NCI-H2171 treated with DMSO at 0.1 percent for 48 hours (cell line): ENCODE results near the gene ADAMTS12.

Source experiments
- DNase-seq: peaks from one replicate; lab custom pipeline; 2025; lab: John Stamatoyannopoulos, UW

Gene ADAMTS12

GRCh38 chr5:33841891-33842290 is 49.9 kb downstream of the ADAMTS12 start:
- DNase-seq: no peak

- no peak for DNase-seq
Measured at GRCh38 chr5:33840927-33841547, 50.8 kb downstream of the ADAMTS12 start.

DNA sequence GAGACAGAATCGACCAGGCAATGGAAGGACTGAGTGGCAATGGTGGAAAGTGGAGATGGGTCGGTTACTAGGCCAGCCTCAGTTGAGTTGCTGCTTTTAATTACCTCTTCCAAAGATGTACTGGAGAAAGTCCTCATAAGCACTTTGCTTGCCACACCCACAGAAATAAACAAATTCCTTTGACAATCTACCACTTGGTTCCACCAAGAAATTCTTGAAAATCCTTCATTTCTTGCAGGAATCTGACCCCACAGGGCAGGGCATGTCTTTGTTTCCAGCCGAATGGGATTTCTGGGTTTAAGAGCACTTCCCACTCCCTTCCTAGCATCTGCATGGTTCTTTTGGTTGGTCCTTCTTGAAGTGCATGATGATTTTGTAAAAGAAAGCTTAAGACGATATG is 54.5 kb downstream of the ADAMTS12 start:
- DNase-seq: no peak

DNA sequence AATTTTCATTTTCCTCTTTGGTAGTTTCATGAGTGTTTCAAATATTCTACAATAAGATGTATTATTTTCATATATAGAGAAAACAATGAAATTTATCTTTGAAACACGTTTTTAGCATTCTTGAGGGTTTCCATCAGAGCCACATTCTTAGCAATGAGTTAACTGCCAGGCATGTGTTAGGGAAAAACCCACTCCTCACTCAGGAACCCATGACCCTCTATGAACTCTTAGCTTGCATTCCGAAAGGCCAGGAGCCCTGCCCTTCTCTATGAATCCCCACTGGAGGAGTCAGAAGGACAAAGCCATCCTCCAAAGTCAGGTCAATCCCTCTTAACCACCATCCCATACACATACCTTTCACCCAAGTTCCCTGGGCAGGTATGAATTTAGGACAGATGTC is 57.5 kb downstream of the ADAMTS12 start:
- DNase-seq: no peak

DNA sequence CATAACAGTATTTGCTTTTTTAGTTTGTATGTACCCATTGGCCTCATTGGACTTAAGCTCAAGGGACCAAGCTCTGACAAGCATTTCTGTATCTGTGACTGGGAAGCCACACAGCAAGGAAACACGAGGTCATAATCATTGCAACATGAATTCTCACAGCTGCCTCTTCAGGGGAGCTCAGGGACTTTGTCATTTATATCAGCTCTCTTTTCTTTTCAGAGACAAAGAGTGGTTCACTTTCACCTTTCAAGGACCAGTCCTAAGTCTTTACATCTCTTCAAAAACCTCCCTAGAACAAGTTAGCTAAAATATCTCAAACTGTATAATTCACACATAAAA is 58.6 kb downstream of the ADAMTS12 start:
- no peak for DNase-seq

DNA sequence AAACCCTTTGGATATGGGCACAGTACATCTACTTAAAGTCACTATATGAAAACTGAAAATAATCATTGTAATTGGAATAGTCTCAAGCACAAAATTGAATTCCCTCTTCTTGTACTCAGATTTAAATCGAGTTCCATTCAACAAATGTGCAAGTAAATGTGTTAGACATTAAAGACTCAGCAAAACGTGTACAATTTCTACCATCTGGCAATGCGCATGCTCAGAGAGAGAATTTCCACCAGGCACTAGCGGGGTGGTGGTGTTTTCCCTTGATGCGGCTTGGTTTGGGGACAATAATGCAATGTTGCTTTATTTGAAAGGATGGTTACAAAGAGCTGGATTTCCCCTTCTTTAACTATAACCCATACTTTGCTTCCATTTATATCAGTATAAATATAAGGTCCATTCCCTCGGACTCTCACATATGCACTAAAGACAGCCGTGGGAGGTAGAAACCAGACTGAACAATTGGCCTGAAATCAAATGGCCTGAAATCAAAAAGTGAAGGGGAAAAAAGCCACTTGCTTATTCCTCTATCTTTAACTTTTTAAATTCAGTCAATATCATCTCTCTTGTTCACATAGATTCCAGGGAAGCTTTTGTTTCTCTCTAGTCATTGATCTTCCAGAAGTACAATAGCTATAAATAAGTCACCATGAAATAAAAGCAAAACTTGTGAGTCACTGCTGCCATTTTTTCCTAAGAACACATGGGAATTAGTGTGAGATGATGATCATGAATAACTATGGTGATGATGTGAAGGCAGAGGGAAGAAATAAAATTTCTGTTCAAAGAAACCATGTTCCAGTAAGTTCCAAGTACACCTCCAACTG is 59.2 kb downstream of the ADAMTS12 start:
- no peak for DNase-seq

GRCh38 chr5:33831041-33831440 is 60.7 kb downstream of the ADAMTS12 start:
- no peak for DNase-seq

DNA sequence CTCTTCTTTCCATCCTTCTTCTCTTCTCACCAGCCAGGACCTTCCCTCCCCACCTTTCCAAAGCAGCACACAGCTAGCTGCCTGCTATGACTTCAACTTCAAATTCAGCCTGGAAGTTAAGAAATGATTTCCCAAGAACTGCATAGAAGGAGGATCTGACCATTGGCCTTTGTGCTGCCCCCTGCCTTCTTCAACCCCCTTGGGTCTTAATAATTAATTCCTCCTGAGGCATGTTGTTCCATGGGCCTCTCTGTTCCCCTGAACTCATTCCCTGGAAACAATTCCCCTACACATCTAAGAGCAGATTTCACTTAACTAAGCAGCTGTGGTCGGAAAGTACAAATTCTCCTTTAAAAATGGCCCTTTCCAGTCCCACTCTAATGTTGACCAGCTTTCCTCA is 62.4 kb downstream of the ADAMTS12 start:
- no peak for DNase-seq

- DNase-seq: peak; percentile 45
Measured at GRCh38 chr5:33828626-33829308, 63.0 kb downstream of the ADAMTS12 start.

DNA sequence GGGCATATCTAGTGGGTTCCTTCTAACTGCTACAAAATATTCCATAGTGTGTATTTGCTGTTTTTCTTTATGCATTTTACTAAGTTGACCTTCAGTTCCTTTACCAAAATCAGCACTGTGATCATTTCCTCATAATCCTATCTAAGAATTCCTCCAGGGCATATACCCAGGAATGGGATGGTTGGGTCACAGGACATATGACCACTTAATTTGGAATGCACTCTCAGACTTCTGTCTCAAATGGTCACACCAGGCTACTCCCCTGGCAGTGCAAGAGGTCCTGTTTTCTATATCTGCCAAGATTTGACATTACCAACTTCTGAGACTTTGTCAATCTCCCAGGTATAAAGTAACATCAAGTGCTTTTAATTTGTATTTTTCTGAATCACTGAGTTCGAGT is 63.9 kb downstream of the ADAMTS12 start:
- DNase-seq: no peak

DNA sequence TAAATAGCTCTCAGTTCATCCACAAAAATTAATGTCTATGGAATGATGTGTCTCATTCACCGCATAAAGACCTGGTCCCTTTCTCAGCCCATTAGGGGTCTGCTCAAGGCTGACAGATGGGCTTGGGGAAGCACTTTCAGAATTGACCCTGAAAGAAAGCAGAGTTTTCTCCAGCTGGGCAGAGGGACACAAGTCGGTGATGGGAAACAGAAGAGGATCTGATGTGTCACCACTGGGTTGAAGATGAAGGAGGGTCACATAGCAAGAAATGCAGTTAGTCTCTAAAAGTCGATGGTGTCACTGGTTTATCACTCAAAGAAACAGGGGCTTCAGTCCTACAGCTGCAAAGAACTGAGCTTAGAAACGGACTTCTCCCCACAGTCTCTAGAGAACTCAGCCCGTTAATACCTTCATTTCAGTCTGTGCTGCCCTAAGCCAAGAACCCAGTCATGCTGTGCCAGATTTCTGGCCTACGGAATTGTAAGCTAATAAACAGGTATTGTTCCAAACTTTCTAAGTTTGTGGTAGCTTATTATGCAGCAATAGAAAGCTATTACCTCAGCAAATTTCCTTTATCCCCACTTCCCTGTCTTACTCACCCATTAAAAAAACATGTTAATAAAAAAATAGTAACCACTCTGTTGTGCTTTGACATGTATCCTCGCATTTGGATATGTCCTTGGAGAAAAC is 64.6 kb downstream of the ADAMTS12 start:
- no peak for DNase-seq

- DNase-seq: no peak
Measured at GRCh38 chr5:33824516-33825195, 67.1 kb downstream of the ADAMTS12 start.

DNA sequence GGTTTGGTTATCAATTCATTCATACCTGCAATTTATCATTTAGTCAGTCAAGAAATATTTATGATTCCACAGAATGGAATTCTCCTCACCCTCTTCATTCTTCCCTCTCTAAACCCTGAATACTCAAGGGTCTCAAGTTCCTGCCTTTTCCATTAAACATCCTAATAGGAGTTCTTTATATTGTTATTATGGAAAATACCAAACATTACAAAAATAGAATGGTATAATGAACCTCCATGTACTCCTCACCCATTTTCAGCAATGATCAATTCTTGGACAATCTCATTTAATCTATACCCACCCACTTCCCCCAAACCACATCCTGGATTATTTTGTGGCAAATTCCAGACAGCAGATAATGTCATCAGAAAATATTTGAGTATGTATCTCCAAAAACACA is 74.5 kb downstream of the ADAMTS12 start:
- no peak for DNase-seq

GRCh38 chr5:33816791-33817190 is 75.0 kb downstream of the ADAMTS12 start:
- no peak for DNase-seq

DNA sequence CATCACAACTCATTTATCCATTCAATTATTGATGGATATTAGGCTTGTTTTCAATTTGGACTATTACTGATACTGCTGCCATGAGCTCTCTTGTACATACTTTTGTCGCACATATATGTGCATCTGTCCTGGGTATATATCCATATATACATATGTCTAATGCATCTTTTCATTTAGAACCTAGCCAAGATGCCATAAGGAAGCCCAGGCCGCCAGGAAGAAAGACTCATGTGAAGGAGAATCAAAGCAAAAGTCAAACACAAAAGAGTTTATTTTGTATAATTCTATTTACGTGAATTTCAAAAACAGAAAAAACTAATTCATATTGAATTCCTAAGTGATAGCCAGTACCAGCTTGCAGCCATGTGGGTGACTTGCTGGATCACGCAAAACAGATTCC is 79.0 kb downstream of the ADAMTS12 start:
- DNase-seq: no peak

GRCh38 chr5:33810491-33811120 is 81.2 kb downstream of the ADAMTS12 start:
- no peak for DNase-seq

DNA sequence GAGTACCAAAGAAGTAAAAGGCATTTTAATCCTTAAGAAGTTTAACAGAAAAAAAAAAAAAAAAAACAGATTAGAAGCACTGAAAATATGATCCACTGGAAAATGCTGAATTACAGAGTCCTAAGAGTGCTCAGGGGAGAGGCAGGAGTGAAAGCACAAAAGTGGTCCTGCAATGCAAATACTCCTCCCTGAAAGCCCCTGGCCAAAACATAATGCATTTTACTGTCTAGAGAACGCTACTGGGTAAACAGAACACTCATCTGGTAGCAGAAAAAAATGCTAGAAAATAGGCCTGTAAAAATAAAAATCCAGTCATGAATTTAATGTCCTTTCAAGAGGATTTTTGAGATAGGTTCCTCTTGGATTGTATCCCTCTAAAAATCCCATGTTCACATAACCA is 81.9 kb downstream of the ADAMTS12 start:
- DNase-seq: no peak

- no peak for DNase-seq
Measured at GRCh38 chr5:33808699-33809098, 83.1 kb downstream of the ADAMTS12 start.

- no peak for DNase-seq
Measured at GRCh38 chr5:33807771-33808170, 84.0 kb downstream of the ADAMTS12 start.

GRCh38 chr5:33806738-33807442 is 84.9 kb downstream of the ADAMTS12 start:
- no peak for DNase-seq

DNA sequence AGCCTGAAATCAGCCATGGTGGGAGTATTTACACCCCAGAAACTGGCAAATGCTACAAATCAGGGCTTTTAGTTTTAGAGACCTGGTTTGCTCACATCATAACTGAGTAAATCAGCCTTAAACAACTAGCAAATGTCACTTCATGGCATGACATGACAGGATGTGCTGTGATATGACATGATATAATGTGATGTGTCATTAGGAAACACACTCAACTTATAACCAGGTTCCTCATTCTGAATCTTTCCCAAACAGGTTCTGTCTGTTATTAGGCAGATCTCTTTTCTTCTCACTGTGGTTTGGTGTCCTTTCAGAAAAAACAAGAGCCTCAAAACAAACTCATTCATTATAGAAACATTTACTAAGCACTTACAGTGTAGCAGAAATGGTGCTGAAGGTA is 90.5 kb downstream of the ADAMTS12 start:
- no peak for DNase-seq
